EL (cell line): ENCODE measurements around the gene TBPL1.

Experiments used
- DNase-seq: peaks from one replicate; pipeline ENCODE4 v3.0.0-alpha.2; 2016

The TBPL1 gene

DNA sequence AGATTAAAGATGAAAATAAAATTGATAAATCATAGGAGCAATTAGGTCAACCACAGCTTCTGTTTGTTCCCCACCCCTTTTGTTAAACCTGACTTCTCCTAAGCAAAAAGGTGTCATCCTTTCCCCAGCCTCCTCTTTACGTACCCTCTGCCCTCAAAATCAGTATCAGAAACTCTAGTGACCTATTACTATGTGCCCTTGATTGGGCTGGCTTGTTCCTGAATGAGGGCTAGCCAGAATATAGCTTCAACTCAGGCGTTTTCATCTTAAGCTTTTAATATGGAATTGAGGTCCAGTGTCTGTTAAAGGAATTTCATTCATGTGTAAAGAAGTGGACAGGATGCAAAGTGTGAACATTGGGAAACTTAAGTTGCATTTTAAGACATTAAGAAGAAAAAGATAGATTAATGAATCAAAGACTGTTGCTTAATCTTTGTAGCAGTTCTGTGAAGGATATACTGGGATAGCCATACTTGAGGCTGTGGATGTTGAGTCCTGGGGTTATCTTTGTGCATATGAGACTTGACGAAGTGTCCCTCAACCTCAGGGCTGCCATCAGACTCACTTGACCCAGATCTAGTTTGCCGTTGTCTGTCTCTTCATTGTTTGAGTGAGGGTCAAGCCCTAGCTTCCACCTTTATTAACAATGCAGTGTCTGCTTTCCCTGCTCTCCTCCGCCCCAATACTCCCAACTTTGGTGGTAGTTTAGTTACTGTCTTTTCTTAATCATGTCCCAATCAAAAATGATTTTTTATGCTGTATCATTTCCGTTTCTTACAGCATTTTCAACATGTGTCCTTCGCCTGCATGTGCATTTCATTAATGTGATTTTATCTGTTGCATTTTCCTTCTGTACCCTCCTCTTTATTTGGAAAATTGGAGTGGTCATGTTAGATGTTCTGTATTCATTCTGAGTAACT, 1.9 kb downstream of the TBPL1 start:
- DNase-seq: no peak

- DNase-seq: no peak
These were observed 2.8 kb downstream of the TBPL1 start for GRCh38 chr6:133955582-133956415.

DNA sequence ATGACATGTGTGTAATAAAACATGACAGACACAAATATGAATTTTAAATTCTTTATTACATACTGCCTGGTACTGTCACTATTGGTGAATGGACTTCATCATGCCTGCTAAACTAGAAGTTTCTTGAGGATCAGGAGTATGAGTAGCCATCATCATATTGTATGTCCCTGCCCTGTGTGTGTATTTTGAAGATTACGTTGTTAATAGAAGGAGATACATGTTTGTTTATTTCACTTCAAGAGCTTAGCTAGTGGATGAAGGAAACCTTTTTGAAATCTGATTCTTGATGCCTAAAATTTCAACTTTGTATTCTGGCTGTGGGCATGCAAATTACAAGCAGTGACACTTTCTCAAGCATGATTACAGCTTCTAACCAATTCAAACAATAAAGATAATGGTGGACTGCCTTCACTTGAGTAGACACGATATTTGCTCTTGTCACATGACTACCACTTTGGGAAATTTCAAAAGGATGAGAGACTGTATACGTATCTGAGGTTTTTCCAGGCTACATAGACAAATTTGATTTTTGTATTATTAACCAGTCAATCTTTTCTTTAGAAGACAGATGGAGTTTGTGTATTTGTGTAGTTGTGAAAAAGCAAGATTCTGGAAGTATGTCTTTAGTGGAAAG, 3.5 kb downstream of the TBPL1 start:
- DNase-seq: no peak

DNA sequence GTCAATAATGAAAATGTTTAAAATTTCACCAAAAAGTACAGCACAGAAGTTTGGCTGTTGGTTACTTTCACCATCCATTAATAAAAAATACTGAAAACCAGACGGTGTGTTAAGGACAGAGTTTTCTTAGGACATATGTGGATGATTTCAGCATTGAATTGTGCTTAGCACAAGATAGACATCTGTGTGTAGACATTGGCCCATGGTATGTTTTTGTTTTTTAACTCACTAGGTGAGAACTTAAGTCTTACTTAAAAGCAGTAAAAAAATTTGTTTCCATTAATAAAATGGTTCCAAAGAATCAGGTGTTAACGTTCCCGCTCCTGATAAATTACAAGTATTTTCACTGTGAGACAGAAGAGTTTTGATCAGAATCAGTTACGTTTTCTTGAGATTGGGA, 4.2 kb downstream of the TBPL1 start:
- no peak for DNase-seq

GRCh38 chr6:133957780-133958242, 4.8 kb downstream of the TBPL1 start:
- no peak for DNase-seq

DNA sequence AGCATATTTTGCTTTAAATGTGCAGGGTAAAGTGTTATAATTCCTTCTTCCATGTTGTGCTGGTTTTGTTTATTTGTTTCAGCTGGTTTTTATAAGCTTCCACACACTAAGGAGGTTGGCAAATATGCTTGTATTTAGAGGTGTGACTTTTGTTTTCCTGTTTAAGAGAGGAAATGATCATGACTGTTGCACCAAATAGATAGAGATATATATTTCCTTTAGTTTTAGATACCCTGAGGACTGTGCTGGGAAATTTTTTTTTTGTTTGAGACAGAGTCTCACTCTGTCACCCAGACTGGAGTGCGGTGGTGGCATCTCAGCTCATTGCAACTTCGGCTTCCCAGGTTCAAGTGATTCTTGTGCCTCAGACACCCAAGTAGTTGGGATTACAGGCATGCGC, 5.8 kb downstream of the TBPL1 start:
- no peak for DNase-seq

DNA sequence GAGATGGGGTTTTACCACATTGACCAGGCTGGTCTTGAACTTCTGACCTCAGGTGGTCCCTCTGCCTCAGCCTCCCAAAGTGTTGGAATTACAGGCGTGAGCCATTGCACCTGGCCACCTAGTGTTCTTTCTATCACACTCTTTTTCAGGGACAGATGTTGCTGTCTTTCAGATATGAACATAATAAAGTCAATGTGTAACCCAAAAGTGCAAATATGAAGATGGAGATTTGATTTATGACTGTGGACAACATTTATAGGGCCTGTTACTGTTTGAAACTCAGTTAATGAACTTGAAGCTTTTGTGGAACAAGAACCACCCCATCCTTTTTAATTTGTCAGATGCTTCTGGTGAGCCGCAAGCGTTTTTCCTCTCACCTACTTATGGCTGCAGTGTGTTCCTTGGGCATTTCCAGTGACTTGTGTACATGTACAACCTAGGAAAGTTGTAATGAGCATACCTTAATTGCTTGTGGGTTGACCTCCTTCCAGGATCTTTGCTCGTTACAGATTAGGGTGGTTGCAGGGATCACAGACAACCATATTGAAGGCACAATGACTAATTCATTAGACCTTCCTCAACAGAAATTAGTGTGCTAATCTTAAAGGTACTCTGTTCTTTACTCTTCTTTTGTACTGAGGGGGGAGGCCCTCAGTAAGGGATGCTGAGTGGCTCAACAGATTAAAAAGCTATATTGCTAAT, 6.8 kb downstream of the TBPL1 start:
- no peak for DNase-seq

- no peak for DNase-seq
These were observed 8.8 kb downstream of the TBPL1 start for GRCh38 chr6:133961831-133962230.

DNA sequence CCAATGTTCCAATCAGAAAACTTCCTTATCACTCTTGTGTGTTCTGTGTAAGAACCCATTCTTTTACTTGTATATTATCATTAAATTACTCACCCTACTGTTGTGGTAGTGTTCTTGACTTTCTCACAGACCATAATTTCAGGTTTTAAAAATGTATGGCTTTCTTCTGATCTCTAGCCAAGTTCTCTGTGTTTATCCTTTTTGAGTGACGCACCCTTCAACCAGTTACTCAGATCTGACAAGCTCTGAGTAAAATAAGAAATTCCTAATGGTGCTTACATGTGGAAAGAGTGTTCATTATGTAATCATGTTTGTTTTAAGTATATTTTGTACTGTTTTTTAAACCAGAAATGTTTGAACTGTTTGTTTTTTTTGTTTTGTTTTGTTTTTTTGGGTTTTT, 11.0 kb downstream of the TBPL1 start:
- DNase-seq: peak; percentile 78

DNA sequence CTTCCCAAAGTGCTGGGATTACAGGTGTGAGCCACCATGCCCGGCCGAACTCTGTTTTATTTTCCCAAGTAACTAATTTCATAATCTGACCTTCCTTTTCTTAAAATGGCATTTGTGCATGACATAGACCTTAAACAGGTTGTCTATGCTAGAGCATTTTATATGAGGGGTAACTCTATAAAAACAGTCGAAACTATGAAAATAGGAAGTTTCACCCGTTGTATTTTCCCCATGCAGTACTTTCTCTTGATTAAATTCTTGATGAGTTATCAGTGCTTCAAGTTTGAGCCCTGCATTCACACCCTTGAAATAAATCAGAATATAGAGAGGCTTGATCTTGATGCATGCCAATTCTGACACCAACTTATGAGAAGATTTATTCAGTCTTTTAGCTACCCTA, 11.7 kb downstream of the TBPL1 start:
- DNase-seq: no peak

GRCh38 chr6:133965817-133966360, 12.9 kb downstream of the TBPL1 start:
- DNase-seq: no peak

- no peak for DNase-seq
These were observed 13.8 kb downstream of the TBPL1 start for GRCh38 chr6:133966654-133967329.

DNA sequence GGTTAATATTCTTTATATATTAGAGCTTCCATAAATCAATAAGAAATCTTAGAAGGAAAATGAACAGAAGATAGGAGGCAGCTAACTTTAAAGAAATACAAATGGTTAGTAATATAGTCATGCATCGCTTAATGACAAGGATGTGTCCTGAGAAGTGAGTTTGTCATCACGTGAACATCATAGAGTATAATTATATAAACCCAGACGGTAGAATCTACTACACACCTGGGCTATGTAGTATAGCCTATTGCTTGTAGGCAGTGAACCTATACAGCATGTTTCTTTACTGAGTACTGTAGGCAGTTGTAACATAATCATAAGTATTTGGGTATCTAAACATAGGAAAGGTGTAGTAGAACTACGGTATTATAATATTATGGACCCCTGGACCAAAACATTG, 14.3 kb downstream of the TBPL1 start:
- no peak for DNase-seq

GRCh38 chr6:133967835-133968234, 14.8 kb downstream of the TBPL1 start:
- DNase-seq: peak; percentile 82

GRCh38 chr6:133969285-133969920, 16.4 kb downstream of the TBPL1 start:
- no peak for DNase-seq

DNA sequence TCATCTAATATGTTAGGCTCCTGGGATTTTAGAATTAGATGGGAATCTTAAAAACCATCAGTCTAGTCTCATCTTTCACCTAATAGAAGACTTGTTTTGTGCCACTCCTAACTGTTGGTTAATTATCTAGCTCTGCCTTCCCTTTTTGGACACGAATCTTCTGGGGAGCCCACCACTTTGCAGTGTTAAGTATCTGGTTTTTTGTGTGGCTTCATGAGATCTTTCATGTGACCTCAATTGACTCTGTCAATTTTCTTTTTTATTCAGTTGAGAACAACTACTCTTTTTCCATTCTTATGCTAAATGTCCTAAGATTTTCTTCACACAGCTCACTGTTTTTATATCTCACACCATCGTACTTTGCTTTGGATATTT, 16.9 kb downstream of the TBPL1 start:
- DNase-seq: no peak

DNA sequence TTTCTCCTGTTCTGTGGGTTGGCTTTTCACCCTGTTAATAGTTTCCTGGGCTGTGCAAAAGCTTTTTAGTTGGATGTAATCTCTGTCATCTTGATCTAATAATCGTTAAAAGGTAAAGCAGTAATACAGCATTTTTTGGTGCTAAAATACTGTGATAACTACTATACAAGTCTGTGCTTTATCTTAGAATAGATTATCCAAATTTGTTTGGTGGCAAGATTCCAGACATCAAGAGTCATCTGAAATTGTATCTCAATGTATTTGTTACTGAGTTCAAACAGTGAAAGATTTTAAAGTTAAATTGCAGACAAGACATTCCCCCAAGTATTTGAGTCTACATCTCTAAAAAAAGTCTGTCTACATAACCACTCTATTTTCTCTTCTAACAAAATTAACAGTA, 18.8 kb downstream of the TBPL1 start:
- no peak for DNase-seq

GRCh38 chr6:133972388-133972787, 19.4 kb downstream of the TBPL1 start:
- DNase-seq: no peak

DNA sequence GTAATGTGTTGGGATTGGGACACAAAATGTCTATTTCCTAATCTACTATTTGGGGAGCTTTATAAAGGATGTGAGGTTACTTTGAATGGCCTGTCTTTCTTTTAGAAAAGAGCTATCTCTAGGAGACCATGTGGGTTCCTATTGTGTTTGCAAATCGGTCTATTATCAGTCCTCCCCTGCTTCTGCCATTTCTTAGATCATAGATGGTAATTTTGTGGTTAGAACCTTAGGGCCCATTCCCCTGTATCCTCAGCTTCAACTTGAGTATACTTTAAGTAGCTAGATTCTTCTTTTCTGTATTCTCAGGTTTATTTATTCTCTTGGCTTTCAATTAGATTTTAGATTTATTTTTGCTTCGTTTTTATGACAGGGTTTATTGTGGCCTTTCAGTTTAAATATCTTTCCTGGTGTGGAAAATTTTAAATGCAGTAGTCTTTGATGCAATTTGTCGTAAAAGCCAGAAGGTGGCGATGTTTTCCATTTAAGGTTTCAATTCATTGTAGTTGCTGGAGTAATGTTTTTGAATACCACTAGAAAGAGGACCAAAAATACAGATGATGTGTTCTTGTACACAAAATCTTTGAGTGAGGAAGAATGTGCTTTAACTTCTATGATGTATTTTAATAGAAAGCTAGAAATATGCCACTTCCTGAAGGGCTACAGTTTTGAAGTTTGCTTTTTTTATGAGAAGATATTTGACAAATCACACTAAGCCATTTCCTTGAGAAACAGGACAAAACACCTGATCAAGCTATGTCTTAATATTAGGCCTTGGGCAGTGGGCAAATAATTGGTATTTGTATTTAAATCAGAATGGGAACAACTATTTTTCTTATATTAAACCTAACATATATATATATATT, 20.3 kb downstream of the TBPL1 start:
- DNase-seq: peak; percentile 56
